B cell (primary cell): ENCODE results near the gene PGR.

Source experiments
- EZH2 ChIP-seq: IDR thresholded peaks from 2 replicates; pipeline ENCODE4 v1.6.1; 2012; ENCODE audit warnings: borderline replicate concordance, low read depth, mild to moderate bottlenecking, moderate library complexity, low read length; ENCODE audit not compliant: insufficient read depth, poor library complexity, severe bottlenecking
- TF ChIP-seq, protein P1 (sequence below): fragments of 200-600 bp; IDR thresholded peaks from one replicate; pipeline ENCODE4 v1.8.0; 2022; ENCODE audit warnings: antibody characterized with exemption, mild to moderate bottlenecking

DNA sequence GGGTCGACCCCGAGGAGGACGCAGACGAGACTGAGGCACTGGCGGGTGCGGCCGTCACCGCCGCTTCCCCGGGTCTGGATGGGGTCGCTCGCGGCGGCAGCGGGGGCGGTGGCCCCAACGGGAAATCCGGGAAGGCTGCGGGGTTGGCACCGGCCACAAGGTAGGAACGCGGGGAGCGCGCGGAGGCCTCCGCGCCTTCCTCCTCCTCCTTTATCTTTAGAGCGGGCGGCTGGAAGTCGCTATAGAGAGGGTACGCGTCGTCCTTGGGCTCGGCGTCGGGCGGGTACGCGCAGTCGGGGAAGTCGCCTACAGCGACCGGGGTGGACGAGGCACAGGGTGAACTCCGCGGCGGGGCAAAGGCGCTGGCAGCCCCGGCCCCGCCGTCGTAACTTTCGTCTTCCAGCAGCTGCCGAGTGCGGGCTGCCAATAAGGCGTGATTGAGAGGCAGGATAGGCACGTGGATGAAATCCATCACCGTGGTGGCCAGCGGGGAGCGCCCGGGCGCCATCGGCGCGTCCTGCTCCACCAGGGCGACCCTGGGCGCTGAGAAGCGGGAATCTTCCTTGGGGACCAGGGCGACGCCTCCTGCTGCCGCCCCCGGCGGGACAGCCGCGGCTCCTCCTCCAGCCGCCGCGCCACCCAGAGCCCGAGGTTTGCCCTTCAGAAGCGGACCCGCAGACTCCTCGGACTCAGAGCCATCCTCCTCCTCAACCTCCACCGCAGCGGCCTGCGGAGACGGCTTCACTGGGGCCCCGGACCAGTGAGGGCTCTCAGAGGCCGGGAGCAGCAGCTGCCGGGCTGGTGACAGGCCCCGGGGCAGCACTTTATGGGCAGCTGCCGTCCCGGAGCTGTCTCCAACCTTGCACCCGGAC is 1.7 kb downstream of the PGR start:
- TF ChIP-seq, protein P1, sequence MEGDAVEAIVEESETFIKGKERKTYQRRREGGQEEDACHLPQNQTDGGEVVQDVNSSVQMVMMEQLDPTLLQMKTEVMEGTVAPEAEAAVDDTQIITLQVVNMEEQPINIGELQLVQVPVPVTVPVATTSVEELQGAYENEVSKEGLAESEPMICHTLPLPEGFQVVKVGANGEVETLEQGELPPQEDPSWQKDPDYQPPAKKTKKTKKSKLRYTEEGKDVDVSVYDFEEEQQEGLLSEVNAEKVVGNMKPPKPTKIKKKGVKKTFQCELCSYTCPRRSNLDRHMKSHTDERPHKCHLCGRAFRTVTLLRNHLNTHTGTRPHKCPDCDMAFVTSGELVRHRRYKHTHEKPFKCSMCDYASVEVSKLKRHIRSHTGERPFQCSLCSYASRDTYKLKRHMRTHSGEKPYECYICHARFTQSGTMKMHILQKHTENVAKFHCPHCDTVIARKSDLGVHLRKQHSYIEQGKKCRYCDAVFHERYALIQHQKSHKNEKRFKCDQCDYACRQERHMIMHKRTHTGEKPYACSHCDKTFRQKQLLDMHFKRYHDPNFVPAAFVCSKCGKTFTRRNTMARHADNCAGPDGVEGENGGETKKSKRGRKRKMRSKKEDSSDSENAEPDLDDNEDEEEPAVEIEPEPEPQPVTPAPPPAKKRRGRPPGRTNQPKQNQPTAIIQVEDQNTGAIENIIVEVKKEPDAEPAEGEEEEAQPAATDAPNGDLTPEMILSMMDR = no peak
- no peak for TF ChIP-seq EZH2
